ENCODE measurements around the gene CFAP54.
A peak's percentile ranks its signal among the peaks of the same experiment; 100 is the strongest.
"Not testable (repeated sequence)": the region's sequence is repeated elsewhere in the genome, so short reads cannot be mapped to it uniquely, and the experiment has no call there.

The CFAP54 gene

GRCh38 chr12:96571101-96571862 lies 81.9 kb downstream of the CFAP54 start:
- Histone ChIP-seq H3K4me3 (ENCODE audit: low read length) (no peak overlapping the region), H3K27ac (ENCODE audit: low read length) (no peak overlapping the region), H3K4me1 (ENCODE audit: control insufficient read depth, insufficient read depth, low read length) (no peaks in the 10 kb centered on the region), H3K9me3 (ENCODE audit: control insufficient read depth, insufficient read depth, low read length) (no peaks in the 10 kb centered on the region), H3K36me3 (ENCODE audit: control insufficient read depth, insufficient read depth, low read length) (no peaks in the 10 kb centered on the region), H3K27me3 (ENCODE audit: control insufficient read depth, insufficient read depth, low read length) (no peaks in the 10 kb centered on the region)
- no CpG with 5 or more reads among the region's 4 CpGs for WGBS (ENCODE audit: insufficient coverage, insufficient read length)
- no peak for DNase-seq (ENCODE audit: low read depth, low spot score)

DNA sequence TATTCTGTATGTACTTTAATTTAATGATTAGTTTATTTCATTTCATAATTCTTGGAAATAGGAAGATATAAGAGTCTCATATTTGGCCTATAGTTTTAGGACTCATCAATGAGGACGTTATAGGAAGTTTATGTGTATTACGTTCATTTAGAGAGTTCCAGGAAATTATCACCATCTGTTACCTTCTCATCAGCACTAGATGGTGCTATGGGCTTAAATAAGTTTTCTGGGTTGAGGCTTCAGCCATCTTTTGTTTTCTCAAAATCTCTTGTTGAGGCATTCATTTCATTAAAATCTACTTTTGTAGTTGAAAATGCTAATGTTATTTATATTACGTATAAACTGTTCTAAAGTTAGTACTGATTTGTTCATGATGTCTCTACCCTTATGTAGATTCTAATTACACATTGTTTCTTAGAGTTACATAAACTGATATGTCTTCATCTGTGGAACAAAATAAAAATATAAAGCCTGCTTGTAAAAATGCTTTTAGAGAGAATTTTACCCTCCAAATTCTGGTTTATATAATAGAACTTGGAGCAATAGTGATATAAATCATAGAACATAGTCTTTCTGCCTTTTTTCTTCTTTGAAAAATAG lies 89.2 kb downstream of the CFAP54 start:
- peak; percentile 2 for DNase-seq (ENCODE audit: low read depth, low spot score)
- WGBS (ENCODE audit: insufficient coverage, insufficient read length) = no CpG with 5 or more reads among the region's 3 CpGs
- Histone ChIP-seq H3K4me3 (ENCODE audit: low read length) (no peak overlapping the region), H3K27ac (ENCODE audit: low read length) (no peak overlapping the region), H3K9me3 (ENCODE audit: control insufficient read depth, insufficient read depth, low read length) (no peaks in the 10 kb centered on the region), H3K4me1 (ENCODE audit: control insufficient read depth, insufficient read depth, low read length) (no peaks in the 10 kb centered on the region), H3K36me3 (ENCODE audit: control insufficient read depth, insufficient read depth, low read length) (no peaks in the 10 kb centered on the region), H3K27me3 (ENCODE audit: control insufficient read depth, insufficient read depth, low read length) (no peaks in the 10 kb centered on the region)

DNA sequence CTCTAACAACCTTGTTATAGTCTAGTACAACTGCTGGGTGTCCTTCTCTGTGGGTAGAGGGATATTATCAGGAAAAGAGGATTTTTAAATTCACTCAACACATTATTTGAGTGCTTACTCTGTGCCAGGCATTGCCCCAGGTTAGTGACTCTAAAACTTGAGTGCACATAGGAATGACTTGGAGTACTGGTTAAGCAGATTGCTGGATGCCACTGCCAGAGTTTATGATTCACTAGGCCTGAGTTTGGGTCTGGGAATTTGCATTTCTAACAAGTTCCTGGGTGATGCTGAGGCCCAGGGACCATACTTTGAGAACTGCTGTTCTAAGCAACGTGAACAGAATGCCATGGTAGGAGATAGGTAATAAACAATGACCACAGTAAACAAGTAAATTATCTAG lies 96.6 kb downstream of the CFAP54 start:
- no peak for DNase-seq (ENCODE audit: low read depth, low spot score)
- H3K4me3 ChIP-seq (ENCODE audit: low read length) = no peak overlapping the region
- WGBS (ENCODE audit: insufficient coverage, insufficient read length) = no CpG with 5 or more reads among the region's 1 CpG
- no peaks in the 10 kb centered on the region for H3K9me3 ChIP-seq (ENCODE audit: control insufficient read depth, insufficient read depth, low read length)
- no peaks in the 10 kb centered on the region for H3K36me3 ChIP-seq (ENCODE audit: control insufficient read depth, insufficient read depth, low read length)
- H3K27me3 ChIP-seq (ENCODE audit: control insufficient read depth, insufficient read depth, low read length) = no peaks in the 10 kb centered on the region
- no peaks in the 10 kb centered on the region for H3K4me1 ChIP-seq (ENCODE audit: control insufficient read depth, insufficient read depth, low read length)
- H3K27ac ChIP-seq (ENCODE audit: low read length) = no peak overlapping the region

GRCh38 chr12:96587691-96588090 lies 98.3 kb downstream of the CFAP54 start:
- no peak for DNase-seq (ENCODE audit: low read depth, low spot score)
- whole genome bisulfite sequencing (ENCODE audit: insufficient coverage, insufficient read length) = no CpG with 5 or more reads among the region's 2 CpGs
- Histone ChIP-seq H3K9me3 (ENCODE audit: control insufficient read depth, insufficient read depth, low read length) (no peaks in the 10 kb centered on the region), H3K27ac (ENCODE audit: low read length) (no peak overlapping the region), H3K4me1 (ENCODE audit: control insufficient read depth, insufficient read depth, low read length) (no peaks in the 10 kb centered on the region), H3K36me3 (ENCODE audit: control insufficient read depth, insufficient read depth, low read length) (no peaks in the 10 kb centered on the region), H3K27me3 (ENCODE audit: control insufficient read depth, insufficient read depth, low read length) (no peaks in the 10 kb centered on the region), H3K4me3 (ENCODE audit: low read length) (no peak overlapping the region)

- DNase-seq (ENCODE audit: low read depth, low spot score) = no peak
- no peaks in the 10 kb centered on the region for H3K4me1 ChIP-seq (ENCODE audit: control insufficient read depth, insufficient read depth, low read length)
- no CpG with 5 or more reads among the region's 4 CpGs for WGBS (ENCODE audit: insufficient coverage, insufficient read length)
- H3K27me3 ChIP-seq (ENCODE audit: control insufficient read depth, insufficient read depth, low read length) = no peaks in the 10 kb centered on the region
- H3K4me3 ChIP-seq (ENCODE audit: low read length) = no peak overlapping the region
- H3K36me3 ChIP-seq (ENCODE audit: control insufficient read depth, insufficient read depth, low read length) = no peaks in the 10 kb centered on the region
- H3K9me3 ChIP-seq (ENCODE audit: control insufficient read depth, insufficient read depth, low read length) = no peaks in the 10 kb centered on the region
- H3K27ac ChIP-seq (ENCODE audit: low read length) = no peak overlapping the region
These were observed 101.6 kb downstream of the CFAP54 start for GRCh38 chr12:96590970-96591369.

GRCh38 chr12:96604374-96604773 lies 115.0 kb downstream of the CFAP54 start:
- not testable (repeated sequence) for H3K4me1 ChIP-seq (ENCODE audit: control insufficient read depth, insufficient read depth, low read length); H3K36me3 ChIP-seq (ENCODE audit: control insufficient read depth, insufficient read depth, low read length); H3K9me3 ChIP-seq (ENCODE audit: control insufficient read depth, insufficient read depth, low read length); H3K27me3 ChIP-seq (ENCODE audit: control insufficient read depth, insufficient read depth, low read length); H3K27ac ChIP-seq (ENCODE audit: low read length); H3K4me3 ChIP-seq (ENCODE audit: low read length); DNase-seq (ENCODE audit: low read depth, low spot score)
- no CpG with 5 or more reads among the region's 3 CpGs for WGBS (ENCODE audit: insufficient coverage, insufficient read length)

GRCh38 chr12:96605684-96606083 lies 116.3 kb downstream of the CFAP54 start:
- H3K4me1 ChIP-seq (ENCODE audit: control insufficient read depth, insufficient read depth, low read length) = no peaks in the 10 kb centered on the region
- H3K9me3 ChIP-seq (ENCODE audit: control insufficient read depth, insufficient read depth, low read length) = no peaks in the 10 kb centered on the region
- no CpG with 5 or more reads among the region's 2 CpGs for WGBS (ENCODE audit: insufficient coverage, insufficient read length)
- DNase-seq (ENCODE audit: low read depth, low spot score) = no peak
- H3K27me3 ChIP-seq (ENCODE audit: control insufficient read depth, insufficient read depth, low read length) = no peaks in the 10 kb centered on the region
- no peaks in the 10 kb centered on the region for H3K36me3 ChIP-seq (ENCODE audit: control insufficient read depth, insufficient read depth, low read length)
- H3K4me3 ChIP-seq (ENCODE audit: low read length) = no peak overlapping the region
- no peak overlapping the region for H3K27ac ChIP-seq (ENCODE audit: low read length)

DNA sequence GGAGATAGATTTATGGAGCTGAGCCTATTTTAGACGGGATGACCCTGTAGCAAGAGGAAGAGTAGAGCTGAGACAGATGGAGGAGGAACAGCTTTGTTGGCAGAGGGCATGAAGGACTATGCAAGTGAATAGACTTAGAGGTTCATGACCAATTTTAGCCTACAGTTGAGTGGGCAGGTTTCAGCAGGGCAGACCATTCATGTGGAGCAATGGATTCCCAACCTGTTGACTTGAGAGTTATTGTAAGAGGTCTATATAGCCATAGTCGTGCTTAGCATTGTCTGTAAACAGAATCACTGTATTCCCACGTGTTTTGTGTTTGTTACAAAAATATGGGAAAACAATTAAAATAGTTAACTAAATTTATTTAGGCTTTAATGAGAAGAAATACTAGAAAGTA lies 116.8 kb downstream of the CFAP54 start:
- H3K27me3 ChIP-seq (ENCODE audit: control insufficient read depth, insufficient read depth, low read length) = no peaks in the 10 kb centered on the region
- no peaks in the 10 kb centered on the region for H3K36me3 ChIP-seq (ENCODE audit: control insufficient read depth, insufficient read depth, low read length)
- H3K27ac ChIP-seq (ENCODE audit: low read length) = no peak overlapping the region
- no peak overlapping the region for H3K4me3 ChIP-seq (ENCODE audit: low read length)
- DNase-seq (ENCODE audit: low read depth, low spot score) = no peak
- WGBS (ENCODE audit: insufficient coverage, insufficient read length) = no CpG with 5 or more reads among the region's 3 CpGs
- H3K9me3 ChIP-seq (ENCODE audit: control insufficient read depth, insufficient read depth, low read length) = no peaks in the 10 kb centered on the region
- H3K4me1 ChIP-seq (ENCODE audit: control insufficient read depth, insufficient read depth, low read length) = no peaks in the 10 kb centered on the region

GRCh38 chr12:96606644-96607043 lies 117.3 kb downstream of the CFAP54 start:
- H3K27ac ChIP-seq (ENCODE audit: low read length) = no peak overlapping the region
- no peaks in the 10 kb centered on the region for H3K9me3 ChIP-seq (ENCODE audit: control insufficient read depth, insufficient read depth, low read length)
- no peaks in the 10 kb centered on the region for H3K4me1 ChIP-seq (ENCODE audit: control insufficient read depth, insufficient read depth, low read length)
- H3K27me3 ChIP-seq (ENCODE audit: control insufficient read depth, insufficient read depth, low read length) = no peaks in the 10 kb centered on the region
- H3K36me3 ChIP-seq (ENCODE audit: control insufficient read depth, insufficient read depth, low read length) = no peaks in the 10 kb centered on the region
- DNase-seq (ENCODE audit: low read depth, low spot score) = no peak
- no CpG with 5 or more reads among the region's 4 CpGs for WGBS (ENCODE audit: insufficient coverage, insufficient read length)
- H3K4me3 ChIP-seq (ENCODE audit: low read length) = no peak overlapping the region

DNA sequence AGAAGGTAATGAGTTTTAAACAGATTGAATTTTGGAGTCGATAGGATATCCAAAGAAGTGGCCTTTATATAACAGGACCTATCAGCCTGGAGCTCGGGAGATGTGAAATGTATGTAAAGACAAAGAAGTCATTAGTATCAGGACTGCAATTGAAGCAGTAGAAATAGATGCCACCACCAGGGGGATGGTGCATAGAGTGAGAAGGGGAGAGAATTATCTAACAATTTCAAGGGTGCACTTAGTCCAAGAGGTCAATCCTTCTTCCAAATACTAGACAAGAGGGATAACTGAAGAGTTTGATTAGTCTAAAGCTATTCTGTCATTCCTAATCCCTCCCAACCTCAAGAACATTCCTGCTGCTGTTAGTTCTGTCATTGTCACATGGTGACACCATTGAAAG lies 127.8 kb downstream of the CFAP54 start:
- H3K4me3 ChIP-seq (ENCODE audit: low read length) = no peak overlapping the region
- DNase-seq (ENCODE audit: low read depth, low spot score) = no peak

GRCh38 chr12:96623155-96623554 lies 133.8 kb downstream of the CFAP54 start:
- H3K27me3 ChIP-seq (ENCODE audit: control insufficient read depth, insufficient read depth, low read length) = no peaks in the 10 kb centered on the region
- no peak overlapping the region for H3K27ac ChIP-seq (ENCODE audit: low read length)
- no peak overlapping the region for H3K4me3 ChIP-seq (ENCODE audit: low read length)
- no peaks in the 10 kb centered on the region for H3K9me3 ChIP-seq (ENCODE audit: control insufficient read depth, insufficient read depth, low read length)
- DNase-seq (ENCODE audit: low read depth, low spot score) = no peak
- H3K36me3 ChIP-seq (ENCODE audit: control insufficient read depth, insufficient read depth, low read length) = no peaks in the 10 kb centered on the region
- H3K4me1 ChIP-seq (ENCODE audit: control insufficient read depth, insufficient read depth, low read length) = no peaks in the 10 kb centered on the region

More for the DNA sequence above, 127.8 kb downstream of the CFAP54 start:
- H3K9me3 ChIP-seq (ENCODE audit: control insufficient read depth, insufficient read depth, low read length) = no peaks in the 10 kb centered on the region
- 100% methylated on average over 1 of the region's 2 CpGs for WGBS (ENCODE audit: insufficient coverage, insufficient read length)
- no peaks in the 10 kb centered on the region for H3K36me3 ChIP-seq (ENCODE audit: control insufficient read depth, insufficient read depth, low read length)
- no peaks in the 10 kb centered on the region for H3K27me3 ChIP-seq (ENCODE audit: control insufficient read depth, insufficient read depth, low read length)
- no peak overlapping the region for H3K27ac ChIP-seq (ENCODE audit: low read length)
- no peaks in the 10 kb centered on the region for H3K4me1 ChIP-seq (ENCODE audit: control insufficient read depth, insufficient read depth, low read length)

Measured in iPS DF 6.9 (cell line).